Tibial artery (tissue), 4 donors: ENCODE measurements around the gene ARRDC1.

Experiments used
- DNase-seq, 2 donors: peaks; one replicate each; pipeline ENCODE4 v3.0.0-alpha.2; 2019
- H3K27ac ChIP-seq, 2 donors: fragments of 200-600 bp; sonication (generic) in 1 of 2; 1 replicate in 1 of 2; 2 replicates in 1 of 2; pipeline ENCODE4 v1.5.1; 2018 to 2019; ENCODE audit warnings: mild to moderate bottlenecking in 1 of 2
- H3K27me3 ChIP-seq, 2 donors: fragments of 200-600 bp; sonication (generic) in 1 of 2; one replicate each; pipeline versions ENCODE4 v1.5.1 to v1.6.0; 2016 to 2019
- H3K36me3 ChIP-seq, 3 donors: fragments of 200-600 bp; sonication (generic) in 2 of 3; one replicate each; pipeline ENCODE4 v1.5.1; 2016 to 2019; ENCODE audit warnings: mild to moderate bottlenecking in 2 of 3
- H3K4me1 ChIP-seq, 4 donors: fragments of 200-600 bp; sonication (generic) in 2 of 4; 1 replicate in 3 of 4; 2 replicates in 1 of 4; pipeline ENCODE4 v1.5.1; 2016 to 2019
- H3K4me3 ChIP-seq, 2 donors: fragments of 200-600 bp; sonication (generic) in 1 of 2; 1 replicate in 1 of 2; 2 replicates in 1 of 2; pipeline ENCODE4 v1.5.1; 2018 to 2019; ENCODE audit warnings: mild to moderate bottlenecking in 2 of 2
- H3K9me3 ChIP-seq, 3 donors: fragments of 200-600 bp; sonication (generic) in 1 of 3; one replicate each; pipeline ENCODE4 v1.5.1; 2016 to 2019
- CTCF ChIP-seq, 2 experiments: fragments of 200-600 bp in 1 of 2; fragments of 450-650 bp in 1 of 2; IDR thresholded peaks; one replicate each; pipeline ENCODE4 v1.5.1; 2017 to 2019; ENCODE audit warnings: antibody characterized with exemption in 2 of 2, mild to moderate bottlenecking in 1 of 2, moderate library complexity in 1 of 2
- intact Hi-C: fragments of 100-400 bp; cut with DNase I; formaldehyde crosslinking; loops from one replicate; pipeline ENCODE4 v1.15.0; 2023; ENCODE audit warnings: low total_unique reads

The ARRDC1 gene

GRCh38 chr9:137647096-137647714 is 41.7 kb downstream of the ARRDC1 start:
- Histone ChIP-seq H3K4me3 (no peak overlapping the region), H3K27ac (no peak overlapping the region), H3K27me3 (no peaks in the 10 kb centered on the region), H3K4me1 (peaks cover 0 to 15% (median 0%) of the 10 kb centered on the region in 4 donors), H3K36me3 (peaks cover 0 to 31% (median 20%) of the 10 kb centered on the region in 3 donors), H3K9me3 (no peaks in the 10 kb centered on the region)
- intact Hi-C loops, result no loop called here
- no peak for DNase-seq
- TF ChIP-seq CTCF (IDR thresholded peaks at IDR 0.05), result no peak

DNA sequence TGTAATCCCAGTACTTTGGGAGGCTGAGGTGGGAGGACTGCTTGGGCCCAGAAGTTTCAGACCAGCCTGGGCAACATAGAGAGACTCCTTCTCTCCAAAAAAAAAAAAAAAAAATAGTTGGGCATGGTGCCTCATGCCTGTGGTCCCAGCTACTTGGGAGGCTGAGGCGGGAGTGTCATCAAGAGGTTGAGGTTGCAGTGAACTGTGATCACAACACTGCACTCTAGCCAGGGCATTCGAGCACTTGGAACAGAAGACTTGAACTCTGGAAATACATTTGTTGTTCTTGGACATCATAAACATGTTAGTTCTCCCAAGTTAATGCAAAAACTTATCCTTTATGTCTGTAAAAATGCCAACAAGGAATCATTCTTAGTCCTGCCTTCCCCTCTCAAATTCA is 42.9 kb downstream of the ARRDC1 start:
- no peak overlapping the region for H3K4me3 ChIP-seq
- intact Hi-C loops, result no loop called here
- H3K36me3 ChIP-seq, result peaks cover 0 to 32% (median 20%) of the 10 kb centered on the region in 3 donors
- H3K27me3 ChIP-seq, result no peaks in the 10 kb centered on the region
- H3K4me1 ChIP-seq, result peaks cover 0 to 15% (median 0%) of the 10 kb centered on the region in 4 donors
- no peak overlapping the region for H3K27ac ChIP-seq
- H3K9me3 ChIP-seq, result no peaks in the 10 kb centered on the region
- TF ChIP-seq CTCF (IDR thresholded peaks at IDR 0.05), result no peak
- DNase-seq, result no peak

GRCh38 chr9:137649553-137649952 is 44.1 kb downstream of the ARRDC1 start:
- Histone ChIP-seq H3K36me3 (peaks cover 0 to 32% (median 20%) of the 10 kb centered on the region in 3 donors), H3K4me1 (peaks cover 0 to 15% (median 0%) of the 10 kb centered on the region in 4 donors), H3K27me3 (no peaks in the 10 kb centered on the region), H3K27ac (no peak overlapping the region), H3K4me3 (no peak overlapping the region), H3K9me3 (no peaks in the 10 kb centered on the region)
- TF ChIP-seq CTCF (IDR thresholded peaks at IDR 0.05), result no peak
- intact Hi-C loops, result no loop called here
- peak in 1 of 2 donors; percentile 20 for DNase-seq

GRCh38 chr9:137650259-137650658 is 44.8 kb downstream of the ARRDC1 start:
- DNase-seq, result no peak
- Histone ChIP-seq H3K4me3 (no peak overlapping the region), H3K4me1 (peaks cover 0 to 15% (median 0%) of the 10 kb centered on the region in 4 donors), H3K27me3 (no peaks in the 10 kb centered on the region), H3K9me3 (no peaks in the 10 kb centered on the region), H3K27ac (no peak overlapping the region), H3K36me3 (peaks cover 0 to 35% (median 20%) of the 10 kb centered on the region in 3 donors)
- no peak for TF ChIP-seq CTCF (IDR thresholded peaks at IDR 0.05)
- intact Hi-C loops, result no loop called here

GRCh38 chr9:137650779-137651178 is 45.3 kb downstream of the ARRDC1 start:
- DNase-seq, result peak in 1 of 2 donors; percentile 12
- Histone ChIP-seq H3K27me3 (no peaks in the 10 kb centered on the region), H3K4me1 (peaks cover 0 to 15% (median 0%) of the 10 kb centered on the region in 4 donors), H3K4me3 (no peak overlapping the region), H3K27ac (no peak overlapping the region), H3K36me3 (peaks cover 0 to 39% (median 20%) of the 10 kb centered on the region in 3 donors), H3K9me3 (no peaks in the 10 kb centered on the region)
- no peak for TF ChIP-seq CTCF (IDR thresholded peaks at IDR 0.05)
- intact Hi-C loops, result no loop called here
